Measurements from ENCODE around the gene PRICKLE4. TPM values are rescaled to one million over a fixed set of nuclear protein-coding genes. Genes with fewer than 3 reads are reported as not detected.

Gene PRICKLE4
- polyA plus RNA-seq, 2 donors = 7.3 to 8.9 TPM

GRCh38 chr6:41781366-41781730 lies 766 bp downstream of the PRICKLE4 start:
- Histone ChIP-seq H3K27ac (ENCODE audit: low read depth in 2 of 2, low read length in 1 of 2) (peak overlapping the region; percentile 88 to 89), H3K27me3 (ENCODE audit: control insufficient read depth in 1 of 2, insufficient read depth in 2 of 2, low read length in 2 of 2) (no peaks in the 10 kb centered on the region), H3K9me3 (ENCODE audit: control insufficient read depth in 2 of 2, insufficient read depth in 1 of 2, low read depth in 1 of 2, low read length in 1 of 2) (no peaks in the 10 kb centered on the region), H3K4me1 (ENCODE audit: control insufficient read depth in 2 of 2, insufficient read depth in 2 of 2, low read length in 1 of 2) (peaks cover 0 to 20% of the 10 kb centered on the region in 2 donors), H3K4me3 (ENCODE audit: low read depth in 1 of 2, low read length in 2 of 2) (peak overlapping the region; percentile 52 to 68), H3K36me3 (ENCODE audit: control insufficient read depth in 2 of 2, insufficient read depth in 2 of 2, low read length in 1 of 2) (peaks cover 0 to 2% of the 10 kb centered on the region in 2 donors)
- 14 to 24% methylated on average over 3 of the region's 3 CpGs for WGBS, 2 donors

- H3K9me3 ChIP-seq (ENCODE audit: control insufficient read depth in 2 of 2, insufficient read depth in 1 of 2, low read depth in 1 of 2, low read length in 1 of 2) = no peaks in the 10 kb centered on the region
- peak overlapping the region; percentile 50 to 99 for H3K27ac ChIP-seq (ENCODE audit: low read depth in 2 of 2, low read length in 1 of 2)
- WGBS, 2 donors = 76 to 82% methylated on average over 6 of the region's 6 CpGs
- peaks cover 0 to 20% of the 10 kb centered on the region in 2 donors for H3K4me1 ChIP-seq (ENCODE audit: control insufficient read depth in 2 of 2, insufficient read depth in 2 of 2, low read length in 1 of 2)
- no peaks in the 10 kb centered on the region for H3K27me3 ChIP-seq (ENCODE audit: control insufficient read depth in 1 of 2, insufficient read depth in 2 of 2, low read length in 2 of 2)
- peaks cover 0 to 2% of the 10 kb centered on the region in 2 donors for H3K36me3 ChIP-seq (ENCODE audit: control insufficient read depth in 2 of 2, insufficient read depth in 2 of 2, low read length in 1 of 2)
- no peak overlapping the region for H3K4me3 ChIP-seq (ENCODE audit: low read depth in 1 of 2, low read length in 2 of 2)
Measured at GRCh38 chr6:41783106-41783780, 2.7 kb downstream of the PRICKLE4 start.

GRCh38 chr6:41784581-41785171 lies 4.1 kb downstream of the PRICKLE4 start:
- peaks cover 0 to 23% of the 10 kb centered on the region in 2 donors for H3K4me1 ChIP-seq (ENCODE audit: control insufficient read depth in 2 of 2, insufficient read depth in 2 of 2, low read length in 1 of 2)
- 48% methylated on average over 5 of the region's 5 CpGs for WGBS, 2 donors
- H3K36me3 ChIP-seq (ENCODE audit: control insufficient read depth in 2 of 2, insufficient read depth in 2 of 2, low read length in 1 of 2) = peaks cover 0 to 9% of the 10 kb centered on the region in 2 donors
- H3K27me3 ChIP-seq (ENCODE audit: control insufficient read depth in 1 of 2, insufficient read depth in 2 of 2, low read length in 2 of 2) = no peaks in the 10 kb centered on the region
- peak overlapping the region; percentile 97 to 99 for H3K27ac ChIP-seq (ENCODE audit: low read depth in 2 of 2, low read length in 1 of 2)
- H3K9me3 ChIP-seq (ENCODE audit: control insufficient read depth in 2 of 2, insufficient read depth in 1 of 2, low read depth in 1 of 2, low read length in 1 of 2) = no peaks in the 10 kb centered on the region
- peak overlapping the region; percentile 66 to 94 for H3K4me3 ChIP-seq (ENCODE audit: low read depth in 1 of 2, low read length in 2 of 2)

- H3K4me1 ChIP-seq (ENCODE audit: control insufficient read depth in 2 of 2, insufficient read depth in 2 of 2, low read length in 1 of 2) = peaks cover 0 to 23% of the 10 kb centered on the region in 2 donors
- WGBS, 2 donors = 84% methylated on average over 11 of the region's 11 CpGs
- H3K27me3 ChIP-seq (ENCODE audit: control insufficient read depth in 1 of 2, insufficient read depth in 2 of 2, low read length in 2 of 2) = no peaks in the 10 kb centered on the region
- peak overlapping the region; percentile 66 to 94 for H3K4me3 ChIP-seq (ENCODE audit: low read depth in 1 of 2, low read length in 2 of 2)
- H3K36me3 ChIP-seq (ENCODE audit: control insufficient read depth in 2 of 2, insufficient read depth in 2 of 2, low read length in 1 of 2) = peaks cover 2 to 12% of the 10 kb centered on the region in 2 donors
- peak overlapping the region; percentile 97 to 99 for H3K27ac ChIP-seq (ENCODE audit: low read depth in 2 of 2, low read length in 1 of 2)
- H3K9me3 ChIP-seq (ENCODE audit: control insufficient read depth in 2 of 2, insufficient read depth in 1 of 2, low read depth in 1 of 2, low read length in 1 of 2) = no peaks in the 10 kb centered on the region
Measured at GRCh38 chr6:41785254-41785653, 4.7 kb downstream of the PRICKLE4 start.

GRCh38 chr6:41785689-41786450 lies 5.3 kb downstream of the PRICKLE4 start:
- peaks cover 0 to 22% of the 10 kb centered on the region in 2 donors for H3K4me1 ChIP-seq (ENCODE audit: control insufficient read depth in 2 of 2, insufficient read depth in 2 of 2, low read length in 1 of 2)
- peaks cover 3 to 13% of the 10 kb centered on the region in 2 donors for H3K36me3 ChIP-seq (ENCODE audit: control insufficient read depth in 2 of 2, insufficient read depth in 2 of 2, low read length in 1 of 2)
- 13 to 17% methylated on average over 25 to 29 of the region's 29 CpGs for WGBS, 2 donors
- H3K9me3 ChIP-seq (ENCODE audit: control insufficient read depth in 2 of 2, insufficient read depth in 1 of 2, low read depth in 1 of 2, low read length in 1 of 2) = no peaks in the 10 kb centered on the region
- H3K4me3 ChIP-seq (ENCODE audit: low read depth in 1 of 2, low read length in 2 of 2) = peak overlapping the region; percentile 66 to 94
- peak overlapping the region; percentile 97 to 99 for H3K27ac ChIP-seq (ENCODE audit: low read depth in 2 of 2, low read length in 1 of 2)
- H3K27me3 ChIP-seq (ENCODE audit: control insufficient read depth in 1 of 2, insufficient read depth in 2 of 2, low read length in 2 of 2) = no peaks in the 10 kb centered on the region

GRCh38 chr6:41786451-41787218 lies 6.1 kb downstream of the PRICKLE4 start:
- Histone ChIP-seq H3K27ac (ENCODE audit: low read depth in 2 of 2, low read length in 1 of 2) (peak overlapping the region; percentile 97 to 99), H3K4me1 (ENCODE audit: control insufficient read depth in 2 of 2, insufficient read depth in 2 of 2, low read length in 1 of 2) (peaks cover 0 to 21% of the 10 kb centered on the region in 2 donors)
- WGBS, 2 donors = 1% methylated on average over 53 to 58 of the region's 58 CpGs

GRCh38 chr6:41787219-41787917 lies 6.8 kb downstream of the PRICKLE4 start, which contains the start of gene TOMM6:
TSS of gene TOMM6 (plus strand) at chr6:41787694. CDS start at chr6:41787698, 4 bp downstream.
- Histone ChIP-seq H3K27me3 (ENCODE audit: control insufficient read depth in 1 of 2, insufficient read depth in 2 of 2, low read length in 2 of 2) (no peaks in the 10 kb centered on the region), H3K27ac (ENCODE audit: low read depth in 2 of 2, low read length in 1 of 2) (peak within 1 kb of the TSS; percentile 97 to 99), H3K4me3 (ENCODE audit: low read depth in 1 of 2, low read length in 2 of 2) (peak within 1 kb of the TSS; percentile 66 to 94), H3K9me3 (ENCODE audit: control insufficient read depth in 2 of 2, insufficient read depth in 1 of 2, low read depth in 1 of 2, low read length in 1 of 2) (no peaks in the 10 kb centered on the region), H3K36me3 (ENCODE audit: control insufficient read depth in 2 of 2, insufficient read depth in 2 of 2, low read length in 1 of 2) (peaks cover 3 to 16% of the 10 kb centered on the region in 2 donors), H3K4me1 (ENCODE audit: control insufficient read depth in 2 of 2, insufficient read depth in 2 of 2, low read length in 1 of 2) (peaks cover 0 to 21% of the 10 kb centered on the region in 2 donors)
- WGBS, 2 donors = 0 to 1% methylated on average over 55 of the region's 55 CpGs

More at GRCh38 chr6:41786451-41787218, 6.1 kb downstream of the PRICKLE4 start:
- Histone ChIP-seq H3K36me3 (ENCODE audit: control insufficient read depth in 2 of 2, insufficient read depth in 2 of 2, low read length in 1 of 2) (peaks cover 3 to 13% of the 10 kb centered on the region in 2 donors), H3K4me3 (ENCODE audit: low read depth in 1 of 2, low read length in 2 of 2) (peak overlapping the region; percentile 66 to 94), H3K27me3 (ENCODE audit: control insufficient read depth in 1 of 2, insufficient read depth in 2 of 2, low read length in 2 of 2) (no peaks in the 10 kb centered on the region), H3K9me3 (ENCODE audit: control insufficient read depth in 2 of 2, insufficient read depth in 1 of 2, low read depth in 1 of 2, low read length in 1 of 2) (no peaks in the 10 kb centered on the region)

GRCh38 chr6:41789390-41789724 lies 8.8 kb downstream of the PRICKLE4 start:
- WGBS, 2 donors = 82 to 87% methylated on average over 3 of the region's 3 CpGs
- Histone ChIP-seq H3K4me3 (ENCODE audit: low read depth in 1 of 2, low read length in 2 of 2) (no peak overlapping the region), H3K27ac (ENCODE audit: low read depth in 2 of 2, low read length in 1 of 2) (no peak overlapping the region), H3K9me3 (ENCODE audit: control insufficient read depth in 2 of 2, insufficient read depth in 1 of 2, low read depth in 1 of 2, low read length in 1 of 2) (no peaks in the 10 kb centered on the region), H3K27me3 (ENCODE audit: control insufficient read depth in 1 of 2, insufficient read depth in 2 of 2, low read length in 2 of 2) (no peaks in the 10 kb centered on the region), H3K36me3 (ENCODE audit: control insufficient read depth in 2 of 2, insufficient read depth in 2 of 2, low read length in 1 of 2) (peaks cover 3 to 16% of the 10 kb centered on the region in 2 donors), H3K4me1 (ENCODE audit: control insufficient read depth in 2 of 2, insufficient read depth in 2 of 2, low read length in 1 of 2) (peaks cover 0 to 15% of the 10 kb centered on the region in 2 donors)

All from esophagus (tissue), 2 donors.